CD14-positive monocyte (primary cell): ENCODE results near the gene KRT222. TPM values are rescaled to one million over a fixed set of nuclear protein-coding genes. Genes with fewer than 3 reads are reported as not detected.

Experiments
- DNase-seq, 3 donors: peaks; one replicate each; pipeline ENCODE4 v3.0.0-alpha.2; 2011 to 2022
- H2AFZ ChIP-seq: 2 replicates; pipeline ENCODE4 v1.6.0; 2012; ENCODE audit warnings: mild to moderate bottlenecking, low read depth, low read length, inconsistent platforms; ENCODE audit not compliant: insufficient read depth, poor library complexity, severe bottlenecking
- H3K27ac ChIP-seq, 2 donors: 1 replicate in 1 of 2; 2 replicates in 1 of 2; pipeline ENCODE4 v1.5.1; 2012 to 2013; ENCODE audit warnings: low read length in 2 of 2, control low read depth in 1 of 2, inconsistent platforms in 1 of 2, low read depth in 1 of 2, mild to moderate bottlenecking in 1 of 2
- H3K27me3 ChIP-seq, 2 donors: one replicate each; pipeline versions ENCODE4 v1.6.0 to v1.6.1; 2011 to 2013; ENCODE audit warnings: low read length in 2 of 2; ENCODE audit not compliant: control insufficient read depth in 2 of 2, insufficient read depth in 2 of 2
- H3K36me3 ChIP-seq, 2 donors: replicated peaks in 1 of 2; 1 replicate in 1 of 2; 2 replicates in 1 of 2; pipeline versions ENCODE4 v1.5.1 to v1.6.1; 2012 to 2013; ENCODE audit warnings: low read length in 2 of 2, control low read depth in 1 of 2, inconsistent platforms in 1 of 2, mild to moderate bottlenecking in 1 of 2; ENCODE audit not compliant: insufficient read depth in 2 of 2, control insufficient read depth in 1 of 2
- H3K4me1 ChIP-seq, 2 donors: 1 replicate in 1 of 2; 2 replicates in 1 of 2; pipeline versions ENCODE4 v1.5.1 to v1.6.1; 2012 to 2013; ENCODE audit warnings: low read length in 2 of 2, control low read depth in 1 of 2, inconsistent platforms in 1 of 2, mild to moderate bottlenecking in 1 of 2, moderate library complexity in 1 of 2; ENCODE audit not compliant: insufficient read depth in 2 of 2, control insufficient read depth in 1 of 2
- H3K4me2 ChIP-seq: replicated peaks from 2 replicates; pipeline ENCODE3; 2012; ENCODE audit warnings: low read length, moderate library complexity, mild to moderate bottlenecking; ENCODE audit not compliant: poor library complexity, severe bottlenecking; ENCODE audit errors: extremely low read depth
- H3K4me3 ChIP-seq, 3 experiments: fragments of 200-600 bp in 1 of 3; sonication (generic) in 1 of 3; replicated peaks in 1 of 3; 1 replicate in 2 of 3; 2 replicates in 1 of 3; pipeline ENCODE4 v1.5.1; 2011 to 2013; ENCODE audit warnings: low read length in 3 of 3, mild to moderate bottlenecking in 3 of 3, control low read depth in 2 of 3, low read depth in 2 of 3, inconsistent platforms in 1 of 3, moderate library complexity in 1 of 3
- H3K79me2 ChIP-seq: 2 replicates; pipeline ENCODE4 v1.6.0; 2012; ENCODE audit warnings: mild to moderate bottlenecking, control low read depth, inconsistent platforms, low read length, moderate library complexity; ENCODE audit not compliant: insufficient read depth
- H3K9ac ChIP-seq: 2 replicates; pipeline ENCODE4 v1.6.0; 2017; ENCODE audit warnings: low read length, mild to moderate bottlenecking; ENCODE audit not compliant: insufficient read depth, poor library complexity, severe bottlenecking
- H3K9me3 ChIP-seq, 2 donors: replicated peaks in 1 of 2; 1 replicate in 1 of 2; 2 replicates in 1 of 2; pipeline versions ENCODE4 v1.5.1 to v1.6.1; 2012 to 2013; ENCODE audit warnings: low read length in 2 of 2, control low read depth in 1 of 2; ENCODE audit not compliant: control insufficient read depth in 1 of 2, insufficient read depth in 1 of 2
- H4K20me1 ChIP-seq: 2 replicates; pipeline ENCODE4 v1.6.0; 2012; ENCODE audit warnings: mild to moderate bottlenecking, low read length, control low read depth, moderate library complexity; ENCODE audit not compliant: insufficient read depth
- H3K27ac Mint-ChIP-seq, 7 donors: one replicate each; pipeline ENCODE4 v1.8.0; 2020; ENCODE audit warnings: mild to moderate bottlenecking in 7 of 7, mixed read lengths in 7 of 7, moderate library complexity in 6 of 7, inconsistent platforms in 2 of 7
- H3K27me3 Mint-ChIP-seq, 3 donors: one replicate each; pipeline ENCODE4 v1.8.0; 2021 to 2022; ENCODE audit warnings: low read depth in 3 of 3, mild to moderate bottlenecking in 3 of 3, mixed read lengths in 3 of 3, moderate library complexity in 3 of 3, inconsistent platforms in 1 of 3
- H3K36me3 Mint-ChIP-seq, 2 donors: one replicate each; pipeline ENCODE4 v1.8.0; 2020; ENCODE audit warnings: mixed read lengths in 2 of 2, inconsistent platforms in 1 of 2, mild to moderate bottlenecking in 1 of 2
- H3K4me1 Mint-ChIP-seq: one replicate; pipeline ENCODE4 v1.8.0; 2020; ENCODE audit warnings: mild to moderate bottlenecking, mixed read lengths
- H3K4me3 Mint-ChIP-seq, 2 donors: one replicate each; pipeline ENCODE4 v1.8.0; 2020; ENCODE audit warnings: mild to moderate bottlenecking in 2 of 2, mixed read lengths in 2 of 2, moderate library complexity in 1 of 2
- H3K9me3 Mint-ChIP-seq, 7 donors: one replicate each; pipeline ENCODE4 v1.8.0; 2020 to 2022; ENCODE audit warnings: mixed read lengths in 7 of 7, mild to moderate bottlenecking in 6 of 7, moderate library complexity in 6 of 7, inconsistent platforms in 2 of 7
- CTCF ChIP-seq: fragments of 200-600 bp; IDR thresholded peaks from one replicate; pipeline ENCODE4 v1.8.0; 2022; ENCODE audit warnings: antibody characterized with exemption, mild to moderate bottlenecking
- WGBS: methylation state at CpG from one replicate; pipeline ENCODE4 v1.1.5; 2013; ENCODE audit warnings: missing lambda C conversion rate; ENCODE audit not compliant: insufficient coverage; 5-methylcytosine and 5-hydroxymethylcytosine counted together
- intact Hi-C, 2 donors: fragments of 100-400 bp; cut with micrococcal nuclease; formaldehyde crosslinking; loops; one replicate each; pipeline versions ENCODE4 v1.15.0 to v1.15.1; 2023
- polyA plus RNA-seq, 3 donors: library from polyadenylated mRNA; depleted of rRNA in 1 of 3; unstranded in 2 of 3; stranded (reverse) in 1 of 3; fragments of 300-500 nt in 2 of 3; fragments of >200 nt in 1 of 3; fragmentation: Illumina TruSeq in 2 of 3; gene quantifications; 1 replicate in 2 of 3; 2 replicates in 1 of 3; pipeline ENCODE4 v1.2.3, GENCODE V29; 2012 to 2021

KRT222 gene
- polyA plus RNA-seq, 3 donors, result not detected

GRCh38 chr17:40647624-40648383, 17.2 kb downstream of the KRT222 start, which contains the start of gene SMARCE1:
SMARCE1 (minus strand) TSS chr17:40647818; CDS start chr17:40645802, 2,016 bp downstream.
- H3K9ac ChIP-seq, result peak within 1 kb of the TSS; percentile 100
- peak within 1 kb of the TSS; percentile 64 to 88 (median 79) for H3K4me3 ChIP-seq
- Mint-ChIP-seq H3K4me3 (peak within 1 kb of the TSS; percentile 98), H3K36me3 (peaks cover 16 to 27% of the 10 kb centered on the region in 2 donors), H3K9me3 (no peaks in the 10 kb centered on the region), H3K27ac (peak within 1 kb of the TSS; percentile 98 to 99 (median 99)), H3K27me3 (peaks cover 0 to 4% (median 1%) of the 10 kb centered on the region in 3 donors), H3K4me1 (peaks cover 27% of the 10 kb centered on the region)
- peak within 1 kb of the TSS; percentile 87 to 99 for H3K27ac ChIP-seq
- peaks cover 14% of the 10 kb centered on the region for H4K20me1 ChIP-seq
- peaks cover 45% of the 10 kb centered on the region for H3K79me2 ChIP-seq
- peak; percentile 60 to 75 (median 71) for DNase-seq
- intact Hi-C loops, result no loop called here
- TF ChIP-seq CTCF, result no peak
- peaks cover 17 to 23% of the 10 kb centered on the region in 2 donors for H3K4me1 ChIP-seq
- H3K27me3 ChIP-seq, result no peaks in the 10 kb centered on the region
- H2AFZ ChIP-seq, result peak within 1 kb of the TSS; percentile 99
- H3K9me3 ChIP-seq, result no peaks in the 10 kb centered on the region
- H3K36me3 ChIP-seq, result peaks cover 18 to 29% of the 10 kb centered on the region in 2 donors
- peak within 1 kb of the TSS; percentile 85 for H3K4me2 ChIP-seq
- under 1% methylated on average over 60 of the region's 64 CpGs for WGBS

GRCh38 chr17:40646791-40647623, 18.0 kb downstream of the KRT222 start:
- no peaks in the 10 kb centered on the region for H3K9me3 ChIP-seq
- peak overlapping the region; percentile 87 to 99 for H3K27ac ChIP-seq
- Mint-ChIP-seq H3K27ac (peak overlapping the region; percentile 98 to 99 (median 99)), H3K4me1 (peaks cover 27% of the 10 kb centered on the region), H3K9me3 (no peaks in the 10 kb centered on the region), H3K27me3 (peaks cover 0 to 4% (median 1%) of the 10 kb centered on the region in 3 donors), H3K4me3 (peak overlapping the region; percentile 98), H3K36me3 (peaks cover 22 to 35% of the 10 kb centered on the region in 2 donors)
- H3K36me3 ChIP-seq, result peaks cover 26 to 37% of the 10 kb centered on the region in 2 donors
- H3K4me1 ChIP-seq, result peaks cover 17 to 23% of the 10 kb centered on the region in 2 donors
- H3K4me3 ChIP-seq, result peak overlapping the region; percentile 64 to 88 (median 79)
- peaks cover 14% of the 10 kb centered on the region for H4K20me1 ChIP-seq
- no peak for TF ChIP-seq CTCF
- peak overlapping the region; percentile 99 for H2AFZ ChIP-seq
- no peaks in the 10 kb centered on the region for H3K27me3 ChIP-seq
- DNase-seq, result peak in 2 of 3 donors; percentile 28 to 40
- H3K4me2 ChIP-seq, result peak overlapping the region; percentile 85
- H3K79me2 ChIP-seq, result peaks cover 50% of the 10 kb centered on the region
- 12% methylated on average over 13 of the region's 18 CpGs for WGBS
- intact Hi-C loops, result no loop called here
- H3K9ac ChIP-seq, result peak overlapping the region; percentile 100
